A549 (cell line): ENCODE results near the gene AMN. TPM values are rescaled to one million over a fixed set of nuclear protein-coding genes. Genes with fewer than 3 reads are reported as not detected.

Source experiments
- ATAC-seq, 2 experiments: fragments of 200-7000 bp in 1 of 2; fragments of >200 bp in 1 of 2; cut with Nextera tagmentation in 1 of 2; cut with Tn5 transposase in 1 of 2; 3 replicates each; pipeline versions ENCODE4 v1.8.0 to v1.9.1; 2018 to 2020; ENCODE audit warnings: mild to moderate bottlenecking in 1 of 2, moderate library complexity in 1 of 2
- CTCF ChIA-PET: fragments of 300-600 bp; sonication (Branson Sonifier 250); formaldehyde crosslinking; extraction: SDS; loops from one replicate; lab custom pipeline; 2021; ENCODE audit warnings: antibody characterized with exemption, inconsistent platforms; lab: Yijun Ruan, JAX
- POLR2A ChIA-PET: fragments of 350-600 bp; formaldehyde crosslinking; extraction: SDS; loops from one replicate; lab custom pipeline; 2021; ENCODE audit warnings: antibody characterized with exemption, inconsistent platforms; lab: Yijun Ruan, JAX
- DNase-seq, 2 experiments: peaks; one replicate each; pipeline versions ENCODE4 v3.0.0 to v3.0.0-alpha.2; 2011 to 2016; ENCODE audit warnings: low read depth in 1 of 2, low spot score in 1 of 2
- FAIRE-seq: peaks from 2 replicates; lab custom pipeline; 2011; peaks lifted over from hg19 to GRCh38; lab: Jason Lieb, UNC
- H3K27ac ChIP-seq, 2 experiments: fragments of >200 bp; sonication (Bioruptor Twin); formaldehyde crosslinking; 3 replicates each; pipeline ENCODE4 v1.5.1; 2016 to 2017
- H3K4me1 ChIP-seq: fragments of >200 bp; sonication (Bioruptor Twin); formaldehyde crosslinking; 3 replicates; pipeline ENCODE4 v1.6.1; 2016
- H3K4me2 ChIP-seq: fragments of >200 bp; sonication (Bioruptor Twin); formaldehyde crosslinking; 3 replicates; pipeline ENCODE4 v1.6.1; 2016
- H3K4me3 ChIP-seq: fragments of >200 bp; sonication (Bioruptor Twin); formaldehyde crosslinking; 3 replicates; pipeline ENCODE4 v1.5.1; 2016
- H3K9me3 ChIP-seq: fragments of >200 bp; sonication (Bioruptor Twin); formaldehyde crosslinking; 3 replicates; pipeline ENCODE4 v1.6.1; 2016
- CBX8 ChIP-seq: fragments of 200-600 bp; sonication (generic); IDR thresholded peaks from 2 replicates; pipeline ENCODE4 v1.6.1; 2016
- EHF ChIP-seq: fragments of 250-450 bp; sonication (Bioruptor Pico); IDR thresholded peaks from 2 replicates; pipeline ENCODE4 v1.5.0; 2020; ENCODE audit warnings: mild to moderate bottlenecking
- EHMT2 ChIP-seq: fragments of 200-600 bp; sonication (generic); IDR thresholded peaks from 2 replicates; pipeline ENCODE4 v1.6.1; 2016; ENCODE audit warnings: antibody characterized with exemption, low read depth, mild to moderate bottlenecking, moderate library complexity
- FOXS1 ChIP-seq: fragments of 250-450 bp; sonication (Bioruptor Pico); IDR thresholded peaks from 2 replicates; pipeline ENCODE4 v1.5.0; 2020; ENCODE audit warnings: mild to moderate bottlenecking, moderate library complexity
- GATA3 ChIP-seq: IDR thresholded peaks from 2 replicates; pipeline ENCODE4 v1.6.1; 2012; ENCODE audit warnings: borderline replicate concordance
- HOXB5 ChIP-seq: fragments of 250-450 bp; sonication (Bioruptor Pico); IDR thresholded peaks from 2 replicates; pipeline ENCODE4 v1.5.0; 2020; ENCODE audit warnings: mild to moderate bottlenecking, moderate library complexity
- KDM1A ChIP-seq: fragments of 200-600 bp; sonication (generic); IDR thresholded peaks from 2 replicates; pipeline ENCODE4 v1.6.1; 2016; ENCODE audit warnings: low read depth, mild to moderate bottlenecking
- MAFK ChIP-seq: fragments of 450-650 bp; IDR thresholded peaks from 2 replicates; pipeline ENCODE4 v1.6.1; 2014; ENCODE audit not compliant: partially characterized antibody
- NPAS2 ChIP-seq: fragments of 250-450 bp; sonication (Bioruptor Pico); IDR thresholded peaks from 2 replicates; pipeline ENCODE4 v1.8.0; 2022; ENCODE audit warnings: mild to moderate bottlenecking, moderate library complexity, borderline replicate concordance
- POLR2AphosphoS2 ChIP-seq: conservative IDR thresholded peaks from 2 replicates; pipeline ENCODE4 v1.6.1; 2012; ENCODE audit warnings: low read length, improper control_type of control experiment, inconsistent platforms
- RCOR1 ChIP-seq: fragments of 150-350 bp; IDR thresholded peaks from 2 replicates; pipeline ENCODE4 v1.6.1; 2014; ENCODE audit warnings: antibody characterized with exemption, low read length, low read depth
- RFX5 ChIP-seq: fragments of 450-650 bp; IDR thresholded peaks from 2 replicates; pipeline ENCODE4 v1.7.1; 2014; ENCODE audit warnings: antibody characterized with exemption, mild to moderate bottlenecking, moderate library complexity
- RNF2 ChIP-seq: fragments of 200-600 bp; sonication (generic); IDR thresholded peaks from 2 replicates; pipeline ENCODE4 v1.6.1; 2016; ENCODE audit warnings: low read depth, mild to moderate bottlenecking, antibody characterized with exemption, moderate library complexity, borderline replicate concordance
- ZC3H11A ChIP-seq: fragments of 450-650 bp; IDR thresholded peaks from 2 replicates; pipeline ENCODE4 v1.6.1; 2014; ENCODE audit warnings: antibody characterized with exemption, mild to moderate bottlenecking
- ZSCAN20 ChIP-seq: fragments of 250-450 bp; sonication (Bioruptor Pico); IDR thresholded peaks from 2 replicates; pipeline ENCODE4 v1.8.0; 2022; ENCODE audit warnings: mild to moderate bottlenecking, moderate library complexity
- WGBS: methylation state at CpG from one replicate; pipeline ENCODE4 v1.1.6; 2017; ENCODE audit errors: missing lambda C conversion rate; 5-methylcytosine and 5-hydroxymethylcytosine counted together
- polyA plus RNA-seq, 4 experiments: library from polyadenylated mRNA; depleted of rRNA in 3 of 4; stranded (reverse); fragments of >200 nt; fragmentation: RNase III in 1 of 4; extraction: RNeasy Plus Mini Kit Qiagen cat#74134 plus additional on column Dnase treatment in 1 of 4; gene quantifications; 2 replicates in 3 of 4; 3 replicates in 1 of 4; pipeline ENCODE4 v1.2.3, GENCODE V29; 2011 to 2017
- TF ChIP-seq, protein P1 (sequence below): IDR thresholded peaks from 2 replicates; pipeline ENCODE4 v1.6.1; 2012
- TF ChIP-seq, protein P2 (sequence below): fragments of 200-600 bp; sonication (generic); IDR thresholded peaks from 2 replicates; pipeline ENCODE4 v1.6.1; 2016; ENCODE audit warnings: antibody characterized with exemption, mild to moderate bottlenecking, moderate library complexity

AMN gene
- polyA plus RNA-seq, 2 of the 4 experiments (the other 2 are of a cell fraction) = 0.25 to 0.58 TPM

DNA sequence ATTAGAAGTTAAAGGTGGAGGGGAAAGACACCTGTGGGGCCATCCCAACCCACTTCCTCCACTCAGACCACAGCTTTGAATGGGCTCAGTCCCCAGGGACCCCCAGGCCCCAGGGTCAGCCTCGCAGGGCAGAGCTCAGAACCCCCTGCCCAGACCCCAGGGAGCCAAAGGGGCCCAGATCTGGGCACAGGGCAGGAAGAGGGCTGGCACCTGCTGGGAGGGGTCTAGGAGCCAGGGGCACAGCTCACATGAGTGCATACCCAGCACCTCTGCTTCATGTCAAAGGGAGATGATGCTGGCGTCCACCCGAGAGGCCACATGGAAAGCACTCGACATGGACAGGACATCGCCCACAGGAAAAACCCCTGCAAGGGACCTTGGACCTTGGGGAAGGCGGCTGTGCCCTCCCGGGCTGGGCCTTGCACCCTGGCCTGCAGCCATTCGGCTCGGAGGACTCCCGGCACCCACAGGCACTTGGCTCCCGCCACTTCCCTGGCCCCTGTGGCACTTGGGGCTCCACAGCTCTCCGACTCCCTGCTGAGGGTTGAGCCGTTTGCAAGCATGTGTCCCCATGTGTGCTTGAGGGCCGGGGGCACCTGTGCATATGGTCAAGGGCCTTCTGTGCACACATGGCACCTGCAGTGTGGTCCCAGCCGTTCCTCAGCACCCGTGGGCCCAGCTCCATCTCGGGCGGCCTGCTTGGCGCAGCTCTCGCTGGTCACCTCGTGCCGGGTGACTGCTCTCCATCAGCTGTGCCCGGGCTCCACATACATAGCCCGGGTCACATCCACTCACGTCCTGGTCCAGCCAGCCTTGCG, 7.8 kb upstream of the AMN start:
- WGBS = 89% methylated on average over 18 of the region's 26 CpGs
- no peak overlapping the region for H3K4me3 ChIP-seq
- DNase-seq (no peak), FAIRE-seq (no peak), ATAC-seq (no peak)
- no peaks in the 10 kb centered on the region for H3K9me3 ChIP-seq
- no peaks in the 10 kb centered on the region for H3K4me1 ChIP-seq
- ChIA-PET POLR2A (no interaction called here), CTCF (interaction anchor here (0.6 to 2.0 kb wide), 2 partner anchors 220 to 438 kb away, joined by 3 to 9 read pairs; no protein-coding TSS in a partner anchor)
- TF ChIP-seq GATA3 (no peak), EHMT2 (no peak)
- TF ChIP-seq, protein P1, sequence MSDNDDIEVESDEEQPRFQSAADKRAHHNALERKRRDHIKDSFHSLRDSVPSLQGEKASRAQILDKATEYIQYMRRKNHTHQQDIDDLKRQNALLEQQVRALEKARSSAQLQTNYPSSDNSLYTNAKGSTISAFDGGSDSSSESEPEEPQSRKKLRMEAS = no peak
- no peak overlapping the region for H3K4me2 ChIP-seq
- no peak overlapping the region for H3K27ac ChIP-seq

DNA sequence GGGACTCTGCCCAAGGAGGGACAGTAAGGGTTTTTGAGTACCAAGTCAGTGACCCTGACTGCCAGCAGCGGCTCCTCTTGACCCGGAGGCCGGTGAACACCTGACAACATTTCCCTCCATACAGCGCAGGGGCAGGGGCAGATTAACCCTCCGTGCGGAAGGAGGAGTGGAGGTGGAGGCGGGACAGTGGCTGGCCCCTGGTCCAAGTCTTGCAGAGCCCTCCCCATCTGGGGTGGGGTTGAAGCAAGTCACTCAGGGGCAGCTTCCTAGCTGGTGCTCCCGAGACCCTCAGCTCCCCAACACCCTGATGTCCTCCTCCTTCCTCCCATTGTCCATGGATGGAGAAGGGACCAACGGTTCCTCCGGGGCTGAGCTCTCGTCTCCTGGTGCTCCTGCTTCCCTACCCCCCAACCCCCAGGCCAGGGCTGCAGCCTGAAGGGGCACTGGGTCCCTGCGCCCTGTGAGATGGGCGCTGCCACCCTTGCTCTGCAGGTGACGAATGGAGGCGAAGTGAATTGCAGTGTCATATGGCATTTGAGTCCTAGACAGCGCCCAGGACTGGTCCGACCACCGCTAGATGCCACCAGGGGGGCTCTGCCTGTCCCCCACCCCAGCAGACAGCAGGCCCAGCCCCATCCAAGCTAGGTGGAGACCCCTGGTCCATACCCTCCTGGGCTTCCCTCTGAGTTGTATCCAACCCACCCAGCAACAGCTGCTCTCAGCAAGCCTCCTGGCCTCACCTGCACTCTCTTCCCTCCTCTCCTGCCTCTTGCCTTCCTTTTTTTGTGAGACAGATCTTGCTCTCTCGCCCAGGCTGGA, 7.0 kb upstream of the AMN start:
- no peak for DNase-seq
- no peak overlapping the region for H3K27ac ChIP-seq
- no peaks in the 10 kb centered on the region for H3K4me1 ChIP-seq
- no peak; a peak in 1 of 6 replicates for ATAC-seq
- WGBS = 90% methylated on average over 17 of the region's 19 CpGs
- ChIA-PET CTCF (interaction anchor here (2.0 kb wide), 1 partner anchor 221 kb away, joined by 9 read pairs; no protein-coding TSS in a partner anchor), POLR2A (no interaction called here)
- no peaks in the 10 kb centered on the region for H3K9me3 ChIP-seq
- no peak overlapping the region for H3K4me2 ChIP-seq
- no peak overlapping the region for H3K4me3 ChIP-seq
- no peak for FAIRE-seq
- no peak for TF ChIP-seq EHF (CRISPR knock-in tag)

DNA sequence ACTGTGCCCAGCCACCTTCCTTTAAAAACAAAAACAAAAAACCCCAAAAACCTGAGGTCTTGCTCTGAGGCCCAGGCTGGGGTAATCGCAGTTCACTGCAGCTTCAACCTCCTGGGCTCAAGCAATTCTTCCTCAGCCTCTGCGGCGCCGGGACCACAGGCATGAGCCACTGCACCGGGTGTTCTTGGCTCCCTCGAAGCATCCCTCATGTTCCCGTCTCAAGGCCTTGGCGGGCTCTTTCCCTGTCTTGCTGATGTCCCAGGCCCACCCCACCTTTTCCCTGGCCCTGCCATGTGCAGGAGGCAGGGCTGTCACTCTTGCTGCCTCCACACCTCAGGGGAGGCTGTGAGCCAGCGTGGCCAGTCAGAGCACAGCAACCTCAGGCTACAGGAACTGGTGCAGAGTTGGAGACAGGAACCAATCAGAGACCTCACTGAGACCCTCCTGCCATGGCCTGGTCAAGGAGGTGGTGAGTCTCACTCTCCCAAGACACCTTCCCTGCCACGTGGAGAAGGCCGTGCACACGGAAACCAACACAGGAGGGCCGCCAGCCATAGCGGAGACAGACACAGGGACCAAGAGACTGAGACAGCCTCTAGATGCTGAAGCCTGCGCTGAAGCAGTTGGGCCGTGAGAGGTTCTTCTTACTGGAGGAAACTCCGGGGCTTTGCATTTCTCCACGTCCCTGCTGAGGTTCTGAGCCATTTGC, 6.0 kb upstream of the AMN start:
- CTCF ChIA-PET = interaction anchor here (2.0 kb wide), 1 partner anchor 222 kb away, joined by 9 read pairs; no protein-coding TSS in a partner anchor
- H3K4me3 ChIP-seq = no peak overlapping the region
- no peak for DNase-seq
- ATAC-seq = peak; percentile 12 to 16; a peak in 3 of 6 replicates
- TF ChIP-seq RCOR1 (no peak), POLR2AphosphoS2 (0 out of 2 replicates have a peak, but pooled peaks have one; percentile 33)
- TF ChIP-seq, all 56 proteins: peak for 1
- Histone ChIP-seq H3K27ac (no peak overlapping the region), H3K9me3 (no peaks in the 10 kb centered on the region), H3K4me2 (no peak overlapping the region), H3K4me1 (no peaks in the 10 kb centered on the region)
- 88% methylated on average over 15 of the region's 18 CpGs for WGBS
- no peak for FAIRE-seq
- POLR2A ChIA-PET = no interaction called here

DNA sequence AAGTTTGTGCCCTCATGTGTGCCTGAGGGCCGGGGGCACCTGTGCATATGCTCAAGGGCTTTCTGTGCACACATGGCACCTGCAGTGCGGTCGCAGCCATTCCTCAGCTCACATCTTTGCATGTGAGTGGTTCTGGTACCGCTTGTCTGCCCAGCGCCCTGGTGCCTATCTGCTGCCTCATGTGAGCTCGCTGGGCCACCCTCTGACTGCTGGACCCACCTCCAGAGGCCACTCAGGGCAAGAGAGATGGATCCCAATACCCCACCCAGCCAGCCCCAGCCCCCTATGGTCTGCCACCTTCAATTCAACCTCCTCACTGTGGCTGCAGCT, 5.4 kb upstream of the AMN start:
- ChIA-PET POLR2A (no interaction called here), CTCF (interaction anchor here (1.1 kb wide), 1 partner anchor 10 kb away, joined by 3 read pairs; no protein-coding TSS in a partner anchor)
- H3K4me1 ChIP-seq = no peaks in the 10 kb centered on the region
- H3K9me3 ChIP-seq = no peaks in the 10 kb centered on the region
- no peak overlapping the region for H3K4me3 ChIP-seq
- FAIRE-seq = no peak
- H3K4me2 ChIP-seq = no peak overlapping the region
- H3K27ac ChIP-seq = no peak overlapping the region
- no peak for TF ChIP-seq RFX5
- TF ChIP-seq ZSCAN20 = no peak
- no peak for TF ChIP-seq MAFK
- no peak for TF ChIP-seq NPAS2 (CRISPR knock-in tag)
- TF ChIP-seq, protein P2, sequence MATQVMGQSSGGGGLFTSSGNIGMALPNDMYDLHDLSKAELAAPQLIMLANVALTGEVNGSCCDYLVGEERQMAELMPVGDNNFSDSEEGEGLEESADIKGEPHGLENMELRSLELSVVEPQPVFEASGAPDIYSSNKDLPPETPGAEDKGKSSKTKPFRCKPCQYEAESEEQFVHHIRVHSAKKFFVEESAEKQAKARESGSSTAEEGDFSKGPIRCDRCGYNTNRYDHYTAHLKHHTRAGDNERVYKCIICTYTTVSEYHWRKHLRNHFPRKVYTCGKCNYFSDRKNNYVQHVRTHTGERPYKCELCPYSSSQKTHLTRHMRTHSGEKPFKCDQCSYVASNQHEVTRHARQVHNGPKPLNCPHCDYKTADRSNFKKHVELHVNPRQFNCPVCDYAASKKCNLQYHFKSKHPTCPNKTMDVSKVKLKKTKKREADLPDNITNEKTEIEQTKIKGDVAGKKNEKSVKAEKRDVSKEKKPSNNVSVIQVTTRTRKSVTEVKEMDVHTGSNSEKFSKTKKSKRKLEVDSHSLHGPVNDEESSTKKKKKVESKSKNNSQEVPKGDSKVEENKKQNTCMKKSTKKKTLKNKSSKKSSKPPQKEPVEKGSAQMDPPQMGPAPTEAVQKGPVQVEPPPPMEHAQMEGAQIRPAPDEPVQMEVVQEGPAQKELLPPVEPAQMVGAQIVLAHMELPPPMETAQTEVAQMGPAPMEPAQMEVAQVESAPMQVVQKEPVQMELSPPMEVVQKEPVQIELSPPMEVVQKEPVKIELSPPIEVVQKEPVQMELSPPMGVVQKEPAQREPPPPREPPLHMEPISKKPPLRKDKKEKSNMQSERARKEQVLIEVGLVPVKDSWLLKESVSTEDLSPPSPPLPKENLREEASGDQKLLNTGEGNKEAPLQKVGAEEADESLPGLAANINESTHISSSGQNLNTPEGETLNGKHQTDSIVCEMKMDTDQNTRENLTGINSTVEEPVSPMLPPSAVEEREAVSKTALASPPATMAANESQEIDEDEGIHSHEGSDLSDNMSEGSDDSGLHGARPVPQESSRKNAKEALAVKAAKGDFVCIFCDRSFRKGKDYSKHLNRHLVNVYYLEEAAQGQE = no peak
- no peak for TF ChIP-seq CBX8
- TF ChIP-seq HOXB5 (CRISPR knock-in tag) = no peak
- TF ChIP-seq EHF (CRISPR knock-in tag) = no peak
- TF ChIP-seq RNF2 = no peak
- TF ChIP-seq KDM1A = no peak
- TF ChIP-seq ZC3H11A = no peak
- no peak for TF ChIP-seq EHMT2
- no peak for TF ChIP-seq FOXS1 (CRISPR knock-in tag)
- DNase-seq = no peak
- peak; percentile 4 to 9; a peak in 3 of 6 replicates for ATAC-seq
- WGBS = 89% methylated on average over 3 of the region's 6 CpGs
